H1 (cell line): ENCODE results near the gene WDR93. TPM values are rescaled to one million over a fixed set of nuclear protein-coding genes. Genes with fewer than 3 reads are reported as not detected.

Experiments used
- CTCF ChIA-PET: fragments of 300-600 bp; sonication (Branson Sonifier 250); formaldehyde crosslinking; loops from one replicate; lab custom pipeline; 2021; ENCODE audit not compliant: partially characterized antibody; lab: Charles Lee
- POLR2A ChIA-PET: fragments of 300-600 bp; sonication (Branson Sonifier 250); formaldehyde crosslinking; loops from one replicate; lab custom pipeline; 2021; ENCODE audit warnings: inconsistent platforms; ENCODE audit not compliant: partially characterized antibody; lab: Charles Lee
- DNase-seq, 2 experiments: peaks; one replicate each; pipeline versions ENCODE4 v3.0.0 to v3.0.0-alpha.2; 2010 to 2022; ENCODE audit warnings: low spot score in 2 of 2, low read depth in 1 of 2, mixed read lengths in 1 of 2
- FAIRE-seq: peaks from 2 replicates; lab custom pipeline; 2011; peaks lifted over from hg19 to GRCh38; lab: Jason Lieb, UNC
- H2AFZ ChIP-seq: 2 replicates; pipeline ENCODE4 v1.8.1; 2012; ENCODE audit warnings: low read length, inconsistent platforms
- H2AK5ac ChIP-seq: 2 replicates; pipeline ENCODE4 v1.6.1; 2013; ENCODE audit warnings: low read depth, low read length
- H2BK120ac ChIP-seq: replicated peaks from 2 replicates; pipeline ENCODE3; 2013; ENCODE audit warnings: low read depth, low read length, inconsistent platforms
- H2BK12ac ChIP-seq: 2 replicates; pipeline ENCODE4 v1.6.1; 2013; ENCODE audit warnings: low read depth, low read length
- H2BK15ac ChIP-seq: 2 replicates; pipeline ENCODE4 v1.6.1; 2013; ENCODE audit warnings: low read length
- H2BK20ac ChIP-seq: 2 replicates; pipeline ENCODE4 v1.6.1; 2013; ENCODE audit warnings: low read length
- H2BK5ac ChIP-seq: 2 replicates; pipeline ENCODE4 v1.6.1; 2013; ENCODE audit warnings: low read depth, low read length
- H3K14ac ChIP-seq: 2 replicates; pipeline ENCODE4 v1.6.1; 2013; ENCODE audit warnings: inconsistent platforms; ENCODE audit not compliant: insufficient read length
- H3K18ac ChIP-seq: 2 replicates; pipeline ENCODE4 v1.6.1; 2013; ENCODE audit warnings: low read length; ENCODE audit errors: extremely low read depth
- H3K23ac ChIP-seq: 2 replicates; pipeline ENCODE4 v1.6.1; 2013; ENCODE audit warnings: inconsistent platforms; ENCODE audit not compliant: insufficient read length
- H3K23me2 ChIP-seq: 2 replicates; pipeline ENCODE4 v1.6.1; 2013; ENCODE audit warnings: low read depth, low read length
- H3K27ac ChIP-seq: 2 replicates; pipeline ENCODE4 v1.6.1; 2011; ENCODE audit warnings: low read depth, low read length, inconsistent platforms
- H3K27me3 ChIP-seq, 4 experiments: replicated peaks in 1 of 4; 1 replicate in 1 of 4; 2 replicates in 3 of 4; pipeline versions ENCODE4 v1.6.1 to v1.8.1; 2011 to 2013; ENCODE audit warnings: low read length in 3 of 4, mild to moderate bottlenecking in 3 of 4, inconsistent platforms in 2 of 4, mixed read lengths in 2 of 4, moderate library complexity in 1 of 4; ENCODE audit not compliant: control insufficient read depth in 3 of 4, insufficient read depth in 3 of 4; ENCODE audit errors: extremely low read depth in 1 of 4
- H3K36me3 ChIP-seq, 4 experiments: 2 replicates each; pipeline versions ENCODE4 v1.6.1 to v1.8.1; 2011 to 2013; ENCODE audit warnings: mild to moderate bottlenecking in 4 of 4, low read length in 3 of 4, moderate library complexity in 2 of 4, control low read depth in 1 of 4, inconsistent platforms in 1 of 4; ENCODE audit not compliant: insufficient read depth in 4 of 4, control insufficient read depth in 2 of 4
- H3K4ac ChIP-seq: replicated peaks from 2 replicates; pipeline ENCODE3; 2013; ENCODE audit warnings: low read length, low read depth, mixed read lengths, inconsistent platforms; ENCODE audit not compliant: insufficient read length
- H3K4me1 ChIP-seq, 4 experiments: replicated peaks in 1 of 4; 1 replicate in 1 of 4; 2 replicates in 3 of 4; pipeline versions ENCODE4 v1.6.1 to v1.8.1; 2011 to 2013; ENCODE audit warnings: low read length in 3 of 4, inconsistent platforms in 2 of 4, mixed read lengths in 1 of 4; ENCODE audit not compliant: insufficient read depth in 4 of 4, control insufficient read depth in 3 of 4
- H3K4me2 ChIP-seq, 2 experiments: 2 replicates each; pipeline versions ENCODE4 v1.6.1 to v1.8.1; 2011 to 2013; ENCODE audit warnings: low read depth in 2 of 2, low read length in 2 of 2, control low read depth in 1 of 2, inconsistent platforms in 1 of 2, mild to moderate bottlenecking in 1 of 2; ENCODE audit not compliant: insufficient read depth in 1 of 2
- H3K4me3 ChIP-seq, 4 experiments: fragments of 200-600, 300-600 bp in 1 of 4; sonication (generic), shearing (Covaris generic), sonication (Bioruptor Twin) in 1 of 4; 2 replicates each; pipeline versions ENCODE4 v1.5.1 to v1.8.1; 2011 to 2016; ENCODE audit warnings: low read length in 4 of 4, low read depth in 3 of 4, control low read depth in 2 of 4, inconsistent platforms in 2 of 4, mild to moderate bottlenecking in 2 of 4, mixed read lengths in 1 of 4, moderate library complexity in 1 of 4; ENCODE audit not compliant: insufficient read depth in 2 of 4; ENCODE audit errors: extremely low read depth in 1 of 4
- H3K56ac ChIP-seq: replicated peaks from 2 replicates; pipeline ENCODE3; 2013; ENCODE audit warnings: low read depth, mild to moderate bottlenecking, mixed read lengths, low read length, inconsistent platforms; ENCODE audit not compliant: insufficient read length
- H3K79me1 ChIP-seq: 2 replicates; pipeline ENCODE4 v1.6.1; 2013; ENCODE audit warnings: low read depth, low read length, control low read depth
- H3K79me2 ChIP-seq, 2 experiments: 2 replicates each; pipeline versions ENCODE4 v1.6.1 to v1.8.1; 2012 to 2013; ENCODE audit warnings: low read length in 2 of 2, mild to moderate bottlenecking in 2 of 2, inconsistent platforms in 1 of 2; ENCODE audit not compliant: insufficient read depth in 2 of 2, control insufficient read depth in 1 of 2
- H3K9ac ChIP-seq, 4 experiments: replicated peaks in 1 of 4; 1 replicate in 1 of 4; 2 replicates in 3 of 4; pipeline versions ENCODE4 v1.6.1 to v1.8.1; 2011 to 2013; ENCODE audit warnings: low read depth in 3 of 4, low read length in 3 of 4, control low read depth in 2 of 4, mild to moderate bottlenecking in 2 of 4, moderate library complexity in 2 of 4, inconsistent platforms in 1 of 4; ENCODE audit errors: extremely low read depth in 1 of 4
- H3K9me3 ChIP-seq, 2 experiments: 2 replicates each; pipeline versions ENCODE4 v1.6.1 to v1.8.1; 2012 to 2013; ENCODE audit warnings: mild to moderate bottlenecking in 2 of 2, moderate library complexity in 2 of 2, control low read depth in 1 of 2, inconsistent platforms in 1 of 2, low read depth in 1 of 2, low read length in 1 of 2, mixed read lengths in 1 of 2; ENCODE audit not compliant: insufficient read depth in 2 of 2
- H4K20me1 ChIP-seq, 2 experiments: replicated peaks in 1 of 2; 2 replicates each; pipeline versions ENCODE3 to v1.8.1; 2011 to 2013; ENCODE audit warnings: inconsistent platforms in 2 of 2, low read length in 2 of 2, mild to moderate bottlenecking in 1 of 2; ENCODE audit not compliant: insufficient read depth in 2 of 2, control insufficient read depth in 1 of 2
- H4K5ac ChIP-seq: 2 replicates; pipeline ENCODE4 v1.6.1; 2013; ENCODE audit warnings: low read length, low read depth, mixed read lengths, inconsistent platforms; ENCODE audit not compliant: insufficient read length
- H4K8ac ChIP-seq: 2 replicates; pipeline ENCODE4 v1.8.0; 2013; ENCODE audit warnings: mild to moderate bottlenecking, moderate library complexity, low read length, inconsistent platforms; ENCODE audit not compliant: insufficient read depth; ENCODE audit errors: extremely low read depth
- H4K91ac ChIP-seq: replicated peaks from 2 replicates; pipeline ENCODE3; 2013; ENCODE audit warnings: low read length, mixed read lengths, inconsistent platforms; ENCODE audit not compliant: insufficient read length
- ASH2L ChIP-seq: fragments of 200-600, 300-600 bp; sonication (generic); IDR thresholded peaks from one replicate; pipeline ENCODE4 v1.7.1; 2017; ENCODE audit warnings: low read length
- CTBP2 ChIP-seq: IDR thresholded peaks from 2 replicates; pipeline ENCODE4 v1.7.0; 2011; ENCODE audit warnings: borderline replicate concordance, mild to moderate bottlenecking, moderate library complexity, mixed read lengths, low read length; ENCODE audit not compliant: insufficient read depth, insufficient read length
- EZH2 ChIP-seq: fragments of 200-600 bp; sonication (generic); IDR thresholded peaks from 2 replicates; pipeline ENCODE4 v1.7.1; 2012; ENCODE audit warnings: low read depth, mild to moderate bottlenecking, moderate library complexity, low read length, inconsistent platforms; ENCODE audit not compliant: severe bottlenecking
- HDAC2 ChIP-seq, 2 experiments: fragments of 300-600 bp in 1 of 2; sonication (generic) in 1 of 2; IDR thresholded peaks; 2 replicates each; pipeline ENCODE4 v1.6.1; 2011 to 2012; ENCODE audit warnings: low read depth in 2 of 2, low read length in 2 of 2, mild to moderate bottlenecking in 2 of 2, moderate library complexity in 2 of 2, borderline replicate concordance in 1 of 2, inconsistent platforms in 1 of 2
- JUN ChIP-seq: IDR thresholded peaks from 2 replicates; pipeline ENCODE4 v1.6.1; 2011; ENCODE audit warnings: low read depth, mild to moderate bottlenecking, improper control_type of control experiment, low read length
- MAFK ChIP-seq: IDR thresholded peaks from 2 replicates; pipeline ENCODE4 v1.6.1; 2012; ENCODE audit warnings: low read depth, mild to moderate bottlenecking, improper control_type of control experiment, low read length
- RFX5 ChIP-seq: IDR thresholded peaks from 2 replicates; pipeline ENCODE4 v1.6.1; 2011; ENCODE audit warnings: low read depth, low read length, improper control_type of control experiment, borderline replicate concordance
- RNF2 ChIP-seq: fragments of 200-900, 300-1000 bp; sonication (generic); IDR thresholded peaks from 2 replicates; pipeline ENCODE4 v1.7.1; 2016; ENCODE audit warnings: borderline replicate concordance, low read depth, mild to moderate bottlenecking, antibody characterized with exemption, low read length; ENCODE audit not compliant: poor library complexity, severe bottlenecking; ENCODE audit errors: missing control alignments
- SRF ChIP-seq: IDR thresholded peaks from 2 replicates; pipeline ENCODE4 v1.6.1; 2011; ENCODE audit warnings: mild to moderate bottlenecking, low read depth, low read length, moderate library complexity
- WGBS, 2 experiments: shearing (Covaris generic) in 1 of 2; methylation state at CpG; one replicate each; pipeline versions ENCODE4 v1.1.6 to v1.1.7; 2013 to 2015; ENCODE audit warnings: low lambda C conversion rate in 2 of 2, mixed read lengths in 2 of 2, inconsistent platforms in 1 of 2, low coverage in 1 of 2, missing lambda C conversion rate in 1 of 2; ENCODE audit not compliant: insufficient replicate concordance in 2 of 2, insufficient coverage in 1 of 2, insufficient read length in 1 of 2; ENCODE audit errors: extremely low coverage in 1 of 2, missing lambda C conversion rate in 1 of 2; 5-methylcytosine and 5-hydroxymethylcytosine counted together
- polyA plus RNA-seq, 7 experiments: library from polyadenylated mRNA; depleted of rRNA in 3 of 7; stranded (reverse) in 5 of 7; unstranded in 2 of 7; fragments of >200 nt in 5 of 7; fragments of 200-250 nt in 2 of 7; gene quantifications; 1 replicate in 5 of 7; 2 replicates in 1 of 7; 4 replicates in 1 of 7; pipeline versions ENCODE4 v1.2.1 to v1.2.3, GENCODE V29; 2011 to 2013; ENCODE audit warnings: missing spikeins in 2 of 7, mixed read lengths in 2 of 7
- total RNA-seq: library from RNA; stranded (reverse); fragmentation: NEBNext Ultra II Directional; extraction: Animal tissue kit (Norgen Biotek cat#: 25700); gene quantifications from 2 replicates; pipeline ENCODE4 v1.2.1, GENCODE V29; 2021

The WDR93 gene
- total and polyA plus RNA-seq, 2 of the 8 experiments (the other 6 are each of a cell fraction or from before 2014, with no cell fraction given) = 0.03 TPM; not detected in 1

DNA sequence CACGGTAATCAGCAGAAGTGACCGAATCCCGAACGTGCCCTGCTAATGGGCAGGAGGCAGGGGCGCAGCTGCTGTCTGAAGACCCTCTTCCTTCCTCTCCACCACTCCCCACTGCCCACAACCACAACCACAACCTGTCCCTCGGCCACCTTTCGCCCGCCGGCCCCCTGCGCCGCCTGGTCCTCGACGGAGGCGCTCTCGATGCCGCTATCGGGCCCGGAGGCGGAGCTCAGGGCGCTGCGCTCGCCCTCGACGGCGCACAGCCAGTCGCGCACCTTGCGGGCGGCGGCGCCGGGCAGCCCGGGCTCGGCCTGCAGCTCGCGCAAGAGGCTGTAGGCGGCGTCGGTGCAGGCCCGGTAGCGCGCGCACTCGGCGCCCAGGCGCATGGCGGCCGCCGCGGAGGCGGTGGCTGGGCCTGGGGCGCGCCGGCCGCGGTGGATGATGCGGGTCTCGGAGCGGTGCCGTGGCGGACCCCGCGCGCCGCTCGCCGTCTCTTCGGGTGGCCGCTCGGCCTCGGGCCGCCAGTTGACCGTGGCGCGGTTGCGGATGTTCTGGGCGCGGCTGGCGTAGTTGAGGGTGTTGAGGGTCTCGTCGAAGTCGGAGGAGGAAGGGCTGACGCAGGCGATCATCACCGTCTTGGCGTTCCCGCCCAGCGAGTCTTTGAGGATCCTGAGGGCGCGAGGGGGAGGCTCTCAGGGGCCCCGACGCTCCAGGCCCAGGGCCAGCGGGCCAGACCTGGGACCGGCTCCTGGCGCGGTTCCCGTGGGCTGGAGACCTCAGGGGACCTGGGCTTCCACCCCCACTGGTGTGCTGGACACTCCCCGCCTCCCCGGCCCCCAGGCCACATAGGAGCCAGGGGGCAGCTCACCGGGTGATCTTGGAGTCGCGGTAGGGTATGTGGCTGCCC, 42.3 kb upstream of the WDR93 start:
- Histone ChIP-seq H3K56ac (no peak overlapping the region), H2BK5ac (no peak overlapping the region), H4K20me1 (peaks cover 0 to 9% of the 10 kb centered on the region in 2 experiments), H3K23ac (no peak overlapping the region), H4K5ac (no peak overlapping the region), H3K79me2 (peaks cover 0 to 6% of the 10 kb centered on the region in 2 experiments; a peak in 2 of 4 replicates), H3K18ac (no peak overlapping the region), H4K91ac (no peak overlapping the region), H3K4ac (no peak overlapping the region), H3K79me1 (peaks cover 8% of the 10 kb centered on the region; the same call in 1 of the 2 replicates), H2AK5ac (no peak overlapping the region), H3K9me3 (no peaks in the 10 kb centered on the region), H2BK12ac (no peak overlapping the region), H3K9ac (no peak overlapping the region), H2AFZ (no peak overlapping the region), H2BK120ac (no peak overlapping the region), H2BK20ac (no peak overlapping the region), H3K23me2 (no peaks in the 10 kb centered on the region), H3K27me3 (no peaks in the 10 kb centered on the region), H3K14ac (no peak overlapping the region), H3K4me2 (peak overlapping the region in 1 of 2 experiments; percentile 10; a peak in 1 of 4 replicates), H4K8ac (peak overlapping the region; percentile 85; the same call in 1 of the 2 replicates), H3K36me3 (peaks cover 0 to 18% (median 9%) of the 10 kb centered on the region in 4 experiments; a peak in 5 of 8 replicates), H3K4me1 (no peaks in the 10 kb centered on the region), H3K4me3 (no peak overlapping the region), H3K27ac (no peak overlapping the region), H2BK15ac (no peak overlapping the region)
- ChIA-PET CTCF (interaction anchor here (0.6 to 5.1 kb wide), 9 partner anchors 10 to 156 kb away, joined by 3 to 43 read pairs (median 7); no protein-coding TSS in a partner anchor), POLR2A (interaction anchor here (0.9 to 1.3 kb wide), 2 partner anchors 18 to 23 kb away, joined by 3 read pairs; no protein-coding TSS in a partner anchor)
- 87% methylated on average over 94 of the region's 102 CpGs; no CpG with 5 or more reads in 1 of the 2 experiments for WGBS, 2 experiments
- DNase-seq = peak in 1 of 2 experiments; percentile 46
- FAIRE-seq = no peak
- no peak for TF ChIP-seq CTBP2
- no peak for TF ChIP-seq MAFK
- TF ChIP-seq RFX5 = no peak
- no peak for TF ChIP-seq RNF2
- no peak for TF ChIP-seq JUN
- TF ChIP-seq ASH2L = no peak
- no peak for TF ChIP-seq SRF
- TF ChIP-seq HDAC2 (IDR thresholded peaks at IDR 0.05; ENCODE audit: borderline replicate concordance in 1 of 2, low read depth in 2 of 2, low read length in 2 of 2) = no peak
- TF ChIP-seq EZH2 = no peak
